Activated T-cell treated with anti-CD3 and anti-CD28 coated beads for 1 hour (primary cell): ENCODE measurements around the gene ADSS1.

Experiments
- DNase-seq: peaks from one replicate; pipeline ENCODE4 v3.0.0-alpha.2; 2020; ENCODE audit warnings: low read depth

Gene ADSS1

DNA sequence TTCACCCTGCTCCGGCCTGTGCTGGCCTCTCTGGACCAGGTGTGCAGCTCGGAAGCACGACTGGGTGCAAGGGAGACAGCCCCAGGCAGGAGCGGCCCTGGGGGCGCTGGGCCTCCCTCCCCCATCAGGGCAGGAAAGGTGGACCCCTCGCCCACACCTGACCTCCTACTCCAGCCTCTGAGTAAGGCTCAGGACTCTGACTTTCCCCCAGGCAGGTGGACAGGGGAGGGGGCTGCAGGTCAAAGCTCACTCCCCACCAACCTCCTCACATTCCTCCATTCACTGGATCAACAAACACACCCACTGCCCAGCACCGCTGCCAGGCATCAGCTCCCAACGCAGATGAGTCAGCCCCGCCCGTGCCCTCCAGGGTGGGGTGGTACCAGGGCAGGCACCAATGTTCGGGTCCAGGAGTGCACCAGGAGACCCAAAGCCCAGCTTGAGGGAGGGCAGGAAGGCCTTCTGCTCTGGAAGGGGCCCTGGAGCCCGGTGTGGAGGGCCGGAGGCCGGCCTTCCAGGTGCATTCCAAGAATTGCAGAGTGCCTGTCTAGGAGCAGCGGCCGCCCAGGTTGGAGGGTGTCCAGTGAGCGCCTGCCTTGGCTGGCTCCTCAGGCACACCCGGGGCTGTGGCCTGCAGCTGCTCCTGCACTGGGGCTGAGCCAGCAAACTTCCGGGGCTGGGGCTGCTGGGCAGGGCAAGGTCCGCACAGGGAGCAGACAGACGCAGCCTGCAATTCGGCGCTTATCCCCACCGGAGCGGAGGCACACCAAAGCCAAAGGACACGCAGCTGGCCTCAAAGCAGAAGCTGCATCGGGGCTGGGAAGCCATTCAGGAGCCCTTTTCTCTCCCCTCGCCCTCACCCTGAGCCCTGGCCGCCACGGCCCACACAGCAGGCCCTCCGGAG, 36.2 kb upstream of the ADSS1 start:
- no peak for DNase-seq

DNA sequence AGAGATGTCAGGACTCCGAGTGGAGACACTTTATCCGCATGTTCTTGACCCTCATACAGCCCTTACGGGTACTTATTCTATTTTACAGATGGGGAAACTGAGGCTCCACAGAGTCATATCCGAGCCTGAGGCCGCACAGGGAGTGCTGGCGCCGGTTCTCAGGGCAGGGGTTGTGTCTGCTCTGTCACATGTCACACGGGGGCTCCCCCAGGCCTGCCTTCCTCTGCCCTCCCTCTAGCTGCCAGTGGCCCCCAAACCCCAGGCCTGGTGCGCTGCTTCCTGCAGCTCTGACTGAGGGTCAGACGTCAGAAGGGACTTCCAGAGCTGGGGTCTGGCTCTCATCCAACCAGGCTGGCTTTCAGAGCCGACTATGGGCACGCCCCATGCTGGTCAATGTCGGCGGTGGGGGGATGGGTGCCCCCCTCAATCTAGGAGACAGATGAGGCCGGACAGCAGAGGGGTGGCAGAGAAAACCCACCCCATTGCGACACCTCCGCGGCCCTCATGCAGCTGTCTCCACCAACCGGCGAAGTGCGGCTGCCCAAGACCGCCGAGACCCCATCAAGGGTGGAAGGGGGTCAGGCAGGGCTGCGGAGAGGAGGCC, 35.4 kb upstream of the ADSS1 start:
- DNase-seq = no peak

DNA sequence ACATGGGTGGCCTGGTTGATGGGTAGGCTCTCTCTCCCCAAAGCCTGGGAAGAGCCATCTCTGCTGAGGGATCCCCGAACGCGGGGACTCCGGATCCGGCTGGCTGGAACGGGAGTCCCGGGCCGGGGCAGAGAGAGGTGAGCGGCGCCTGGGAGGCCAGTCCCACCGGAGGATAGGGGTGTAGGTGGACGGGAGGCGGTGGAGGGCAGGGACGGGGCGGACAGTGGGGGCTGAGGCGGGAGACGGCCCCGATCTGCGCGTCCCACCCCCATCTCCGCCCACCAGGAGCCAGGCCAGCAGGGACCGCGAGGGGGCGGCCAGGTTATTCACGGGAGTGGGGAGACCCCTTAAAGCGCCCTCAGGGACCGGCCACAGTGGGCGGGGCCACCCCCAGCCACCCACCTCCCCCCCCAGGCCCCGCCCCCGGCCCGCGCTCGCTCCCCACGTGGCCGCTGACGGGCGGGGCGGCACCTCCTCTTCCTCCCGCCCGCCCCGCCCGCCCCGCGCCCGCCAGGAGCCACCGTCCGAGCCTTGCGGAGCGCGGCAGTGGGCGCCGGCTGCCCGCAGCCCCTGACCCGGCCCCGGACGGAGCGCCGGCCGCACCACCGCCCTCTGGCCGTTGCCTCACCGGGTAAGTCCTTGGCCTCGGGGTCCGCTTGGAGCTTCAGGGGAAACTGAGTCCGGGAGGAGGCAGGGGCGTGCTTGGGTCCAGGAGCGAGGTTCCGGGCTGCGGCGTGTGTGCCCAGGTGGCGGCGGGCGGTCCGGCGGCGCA, 34.7 kb upstream of the ADSS1 start, which contains the start of gene INF2:
INF2 (plus strand) TSS at position 510 of the 772 bp plus-strand sequence. CDS start 11,748 bp downstream, outside the sequence.
- DNase-seq = peak; percentile 42

DNA sequence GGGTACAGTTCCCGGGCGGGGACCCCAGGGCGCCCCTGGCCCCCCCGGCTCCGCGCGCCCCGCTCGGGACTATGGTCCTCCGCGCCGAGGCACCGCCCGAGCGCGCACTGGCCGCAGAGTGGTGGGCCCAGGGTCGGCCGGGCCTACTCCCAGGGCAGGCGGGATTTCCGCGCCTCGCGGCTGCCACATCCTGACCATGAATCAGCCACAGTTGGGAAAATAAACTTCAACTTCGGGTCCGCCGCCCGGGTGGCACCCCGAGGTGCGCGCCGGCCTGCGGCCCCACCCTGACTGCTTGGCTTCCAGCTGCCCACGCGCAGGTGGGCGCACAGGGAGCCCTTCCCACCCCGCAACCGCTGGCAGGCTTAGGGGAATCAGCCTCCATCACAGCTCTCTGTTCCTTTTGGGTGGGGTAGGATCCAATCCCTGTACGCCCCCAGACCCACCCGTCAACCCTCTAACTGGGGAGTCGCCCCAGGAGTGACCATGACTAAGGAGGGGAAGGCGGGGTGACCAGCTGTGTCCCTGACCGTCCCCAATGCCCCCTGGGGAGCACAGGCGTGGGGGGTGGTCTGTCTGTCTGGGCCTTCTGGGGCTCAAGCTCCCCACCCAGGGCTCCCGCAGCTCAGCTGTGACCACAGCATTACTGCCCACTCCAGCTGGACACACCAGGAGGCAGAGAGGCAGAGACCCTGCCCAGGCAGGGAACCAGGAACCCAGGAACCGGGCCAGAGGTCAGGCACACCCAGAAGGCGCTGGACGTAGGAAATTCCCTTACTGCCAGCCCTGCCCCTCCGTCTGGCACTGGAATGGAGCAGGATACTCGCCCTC, 33.9 kb upstream of the ADSS1 start:
- DNase-seq = no peak

DNA sequence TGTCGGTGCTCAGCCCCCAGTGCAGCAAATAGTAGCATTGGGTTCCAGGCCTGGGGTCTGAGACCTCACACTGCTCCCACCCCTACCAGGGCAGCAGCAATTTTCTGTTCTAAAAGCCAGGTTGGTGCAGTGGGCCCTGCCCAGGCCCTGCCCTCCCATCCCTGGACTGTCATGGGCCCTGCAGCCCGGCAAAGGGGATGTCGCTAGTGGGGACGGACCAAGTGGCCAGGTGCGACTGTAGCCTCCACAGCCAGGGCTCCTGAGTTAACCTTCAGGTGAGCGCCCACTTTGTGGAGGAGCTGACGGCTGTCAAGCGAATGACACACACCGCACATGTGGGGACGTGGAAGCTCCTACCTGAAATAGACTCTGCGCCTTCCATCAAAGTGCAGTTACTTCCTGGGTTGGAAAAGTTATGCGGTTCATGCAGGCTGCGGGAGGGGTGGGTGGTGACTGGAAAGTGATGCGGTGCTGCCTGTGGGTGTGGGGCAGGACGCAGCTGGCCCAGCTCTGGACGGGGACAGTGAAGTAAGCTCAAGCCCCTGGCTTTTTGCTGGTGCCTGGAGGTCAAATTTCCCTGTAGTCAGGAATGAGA, 33.1 kb upstream of the ADSS1 start:
- no peak for DNase-seq

DNA sequence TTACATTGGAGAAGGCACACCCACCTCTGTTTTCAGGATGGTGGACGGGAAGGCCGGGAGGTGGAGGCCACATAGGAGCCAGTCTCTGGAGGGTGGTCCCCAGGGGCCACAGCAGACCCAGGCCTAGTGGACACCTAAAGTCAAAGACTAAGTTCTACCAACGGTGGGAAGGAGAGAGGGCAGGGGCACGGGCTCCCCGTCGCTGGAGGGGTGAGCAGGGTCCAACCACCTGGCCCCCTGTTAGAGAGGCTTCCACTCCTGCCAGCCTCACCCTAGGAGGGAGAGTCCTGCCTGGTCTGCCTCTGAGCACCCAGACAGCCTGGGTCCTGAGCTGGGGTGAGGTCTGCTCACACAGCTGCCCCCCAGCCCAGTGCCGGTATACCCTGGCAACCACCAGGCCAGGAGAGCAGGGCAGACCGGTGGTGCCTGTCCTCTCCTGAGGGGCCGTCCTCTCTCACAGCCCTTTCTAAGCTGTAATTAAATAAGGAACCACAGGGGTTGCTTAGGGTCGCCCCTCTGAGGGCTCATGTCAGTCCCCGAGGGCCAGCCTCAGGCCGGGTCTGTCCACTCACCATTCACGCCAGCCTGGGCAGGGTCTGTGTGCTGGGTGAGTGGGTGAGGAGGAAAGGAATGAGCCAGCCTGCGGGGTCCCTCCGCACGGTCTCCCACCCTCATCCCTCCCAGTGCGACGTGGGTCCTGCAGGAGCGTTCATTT, 32.3 kb upstream of the ADSS1 start:
- DNase-seq = no peak

DNA sequence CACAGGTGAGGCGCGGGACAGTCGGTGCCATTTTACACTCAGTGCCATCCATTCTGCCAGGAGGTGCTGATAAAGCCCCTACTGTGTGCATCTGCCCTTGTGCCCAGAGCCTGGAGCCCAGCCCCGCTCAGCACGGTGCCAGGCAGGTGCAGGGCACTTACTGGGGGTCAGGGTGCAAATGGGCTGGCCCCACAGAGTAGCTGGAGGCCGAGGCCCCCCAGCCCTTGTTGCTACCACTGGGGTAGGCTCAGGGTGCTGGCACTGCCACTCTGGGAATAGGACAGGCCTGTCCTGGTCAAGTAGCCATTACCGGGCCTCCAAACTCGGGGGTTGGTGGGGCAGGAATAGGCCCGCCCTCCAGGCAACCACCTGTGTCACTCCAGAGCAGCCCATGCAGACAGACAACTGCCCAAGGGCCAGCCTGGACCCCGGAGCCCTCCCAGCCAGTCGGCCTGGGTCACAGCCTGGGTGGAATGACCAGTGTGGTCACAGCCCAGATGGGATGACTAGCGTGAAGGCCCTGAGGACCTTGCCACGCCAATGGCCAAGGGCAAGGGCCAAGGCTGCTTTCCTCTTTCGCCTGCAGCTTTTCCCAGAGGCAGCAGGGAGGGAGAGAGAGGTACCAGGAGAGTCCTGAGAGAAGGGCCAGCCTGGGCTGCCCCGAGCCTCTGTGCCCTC, 31.6 kb upstream of the ADSS1 start:
- no peak for DNase-seq

DNA sequence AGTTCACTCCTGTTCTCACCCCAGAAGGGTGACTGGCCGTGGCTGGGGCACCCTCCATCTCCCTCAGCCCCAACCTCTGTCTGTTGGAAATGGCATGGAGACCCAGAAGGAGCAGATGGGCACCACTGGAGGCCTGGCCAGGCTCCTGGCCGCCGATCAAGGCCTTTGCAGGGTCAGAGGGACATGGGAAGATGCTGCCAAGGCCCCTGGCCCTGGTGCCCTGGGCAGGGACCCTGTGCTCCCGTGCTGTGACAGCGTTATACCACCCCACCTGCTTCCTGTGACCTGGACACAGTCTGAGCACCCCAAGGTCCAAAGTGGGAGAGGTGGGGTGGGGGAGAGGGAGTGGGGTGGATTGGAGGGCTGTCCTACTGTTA, 31.1 kb upstream of the ADSS1 start:
- no peak for DNase-seq

DNA sequence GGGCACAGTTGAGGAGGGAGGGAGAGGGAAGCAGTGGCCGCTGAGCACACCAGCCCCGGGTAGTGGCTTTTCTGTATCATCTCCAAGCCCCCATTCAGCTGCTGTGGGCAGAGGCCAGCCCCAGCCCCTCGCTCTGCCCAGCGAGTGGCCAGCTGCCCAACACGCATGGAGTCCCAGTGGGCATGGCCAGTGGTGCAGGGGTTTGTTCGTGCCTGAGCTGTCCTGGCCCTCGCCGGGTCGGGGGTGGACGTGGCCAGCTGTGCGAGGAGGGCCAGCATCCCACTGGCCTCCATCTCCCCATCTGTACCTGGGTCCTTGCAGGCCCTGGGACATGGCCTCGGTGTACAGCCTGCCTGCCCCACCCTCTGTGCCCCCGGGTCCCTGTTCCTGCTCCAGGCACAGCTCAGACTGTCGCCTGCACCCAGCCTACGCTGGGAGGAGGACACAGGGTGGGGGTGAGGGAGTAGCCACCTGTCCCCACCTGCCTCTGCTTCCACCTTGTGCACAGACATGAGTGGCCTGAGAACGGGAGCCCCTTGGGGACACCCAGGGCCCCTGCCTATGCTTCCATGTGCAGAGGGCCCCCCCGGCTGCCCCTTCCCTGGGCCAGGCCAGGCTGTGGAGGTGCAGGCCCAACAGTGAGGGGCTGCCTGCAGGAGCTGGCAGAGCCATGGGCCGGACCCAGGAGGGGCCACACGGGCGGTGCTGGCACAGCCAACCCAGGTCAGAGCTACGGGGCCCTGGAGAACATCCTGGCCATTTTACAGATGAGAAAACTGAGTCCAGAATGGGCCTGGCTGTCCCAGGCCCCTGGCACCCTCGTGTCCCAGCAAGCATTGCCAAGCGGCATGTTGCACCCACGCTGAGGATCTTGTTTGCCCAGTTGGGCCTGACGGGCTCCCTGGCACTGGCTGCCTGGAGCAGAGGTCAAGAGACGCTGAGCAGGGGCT, 30.3 kb upstream of the ADSS1 start:
- no peak for DNase-seq

DNA sequence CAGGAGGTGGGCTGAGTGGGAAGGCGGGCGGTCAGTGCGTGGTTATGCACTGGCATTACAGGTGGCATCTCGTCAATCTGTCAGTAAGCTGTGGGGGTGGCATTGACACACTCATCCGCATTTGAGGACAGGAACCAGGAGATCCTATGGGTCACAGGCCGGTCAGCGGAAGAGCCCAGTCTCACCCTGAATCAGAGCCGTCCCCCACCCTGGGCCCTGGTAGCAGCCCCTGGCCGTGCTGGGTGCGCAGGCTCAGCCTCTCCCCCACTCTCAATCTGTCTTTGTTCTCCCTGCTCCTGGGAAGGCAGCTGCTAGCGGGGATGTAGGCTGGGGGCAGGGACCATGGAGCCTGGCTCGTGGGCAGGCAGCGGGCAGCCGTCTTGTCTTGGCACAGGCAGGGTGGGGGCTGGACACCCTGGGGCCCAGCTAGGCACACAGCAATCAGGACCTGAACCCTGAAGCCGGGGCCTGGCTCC, 29.5 kb upstream of the ADSS1 start:
- no peak for DNase-seq

DNA sequence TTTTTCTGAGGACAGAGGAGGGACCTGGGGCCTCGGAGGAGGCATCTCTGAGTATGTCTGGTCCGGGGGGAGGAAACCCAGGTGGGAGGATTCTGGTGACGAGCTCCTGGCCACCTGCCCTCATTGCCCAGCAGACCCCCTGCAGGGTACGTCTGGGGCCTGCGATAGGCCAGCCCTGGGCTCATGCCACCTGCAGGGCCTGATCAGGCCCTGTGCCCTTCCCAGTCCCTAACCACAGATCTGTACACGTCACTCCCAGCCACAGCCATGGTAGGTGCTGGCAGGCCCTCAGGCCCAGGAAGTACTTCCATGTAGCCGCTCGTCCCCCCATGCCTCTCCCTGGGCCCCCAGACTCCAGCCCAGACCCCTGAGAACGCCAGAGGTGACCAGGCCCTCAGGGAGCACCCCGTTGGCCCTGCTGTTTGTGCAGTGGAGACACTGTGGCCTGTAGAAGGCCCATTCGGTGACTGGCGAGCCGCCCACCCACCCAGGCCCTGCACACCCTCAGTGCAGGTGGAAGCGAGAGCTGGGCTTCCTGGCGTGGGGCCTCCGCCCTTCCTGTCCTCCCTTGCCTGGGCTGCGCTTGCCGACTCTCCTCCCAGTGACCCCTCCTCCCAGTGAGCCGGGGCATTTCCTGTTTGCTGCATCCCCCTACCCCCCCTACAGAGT, 28.9 kb upstream of the ADSS1 start:
- DNase-seq = no peak

DNA sequence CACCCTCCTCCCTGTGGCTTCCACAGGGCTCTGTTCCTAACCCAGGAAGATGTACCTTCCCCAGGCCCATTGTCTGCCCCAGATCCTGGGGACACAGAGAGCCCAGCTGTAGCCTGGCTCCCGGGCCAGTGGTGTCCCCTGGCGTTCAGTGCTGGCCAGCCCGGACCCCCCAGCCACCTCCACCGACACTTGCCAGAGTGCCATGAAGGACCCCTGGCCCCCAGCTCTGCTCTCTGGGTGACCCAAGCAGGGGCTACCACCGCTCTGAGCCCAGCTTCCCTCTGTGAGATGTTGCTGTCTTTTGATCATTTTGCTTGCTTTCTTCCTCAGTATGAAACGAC, 28.4 kb upstream of the ADSS1 start:
- no peak for DNase-seq

DNA sequence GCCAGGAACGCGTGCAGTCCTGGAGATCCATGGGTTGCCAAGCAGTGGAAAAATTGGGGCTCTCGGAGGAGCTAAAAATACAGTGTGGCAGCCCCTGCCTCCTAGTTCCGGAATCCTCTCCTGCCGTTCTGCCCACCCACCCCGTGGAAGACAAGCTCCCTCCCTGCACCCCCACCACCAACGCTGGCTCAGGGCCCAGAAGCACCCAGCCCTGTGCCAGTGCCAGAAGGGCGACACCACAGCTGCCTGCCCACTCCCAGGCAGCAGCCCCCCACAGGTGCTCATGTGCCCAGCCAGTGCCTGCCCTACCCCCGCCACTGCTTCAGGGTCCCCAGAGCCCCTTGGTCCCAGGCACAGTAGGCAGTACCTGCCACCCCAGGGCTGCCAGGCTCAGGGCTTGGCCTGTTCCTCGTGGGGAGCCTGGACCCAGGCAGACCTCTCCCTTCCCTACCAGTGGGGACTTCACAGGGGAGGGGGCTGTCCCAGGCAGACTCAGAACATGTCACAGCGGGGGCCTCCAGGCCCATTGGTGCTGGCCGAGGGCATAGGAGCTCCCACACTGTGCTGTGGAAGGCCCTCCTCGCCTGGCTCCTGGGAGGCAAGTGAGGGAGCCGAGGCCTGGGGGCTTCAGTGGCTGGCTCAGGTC, 27.2 kb upstream of the ADSS1 start:
- no peak for DNase-seq

DNA sequence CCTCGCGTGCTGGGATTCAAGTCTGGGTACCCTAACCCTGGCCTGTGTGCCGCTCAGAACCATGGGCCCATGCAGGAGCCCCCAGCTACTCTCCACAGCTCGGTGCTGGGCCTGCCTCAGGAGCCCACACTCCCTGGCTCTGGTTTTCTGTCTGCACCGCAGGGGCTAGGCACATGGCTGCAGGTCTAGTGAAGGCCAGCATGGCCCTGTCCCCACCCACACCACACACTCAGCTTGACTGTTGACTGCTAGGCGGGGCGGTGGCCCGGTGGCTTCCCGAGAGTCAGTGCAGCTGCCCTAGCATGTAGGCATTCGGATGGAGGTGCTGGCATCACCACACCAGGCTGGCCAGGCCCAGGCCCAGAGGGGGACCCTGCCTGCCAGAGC, 26.7 kb upstream of the ADSS1 start:
- DNase-seq = no peak

DNA sequence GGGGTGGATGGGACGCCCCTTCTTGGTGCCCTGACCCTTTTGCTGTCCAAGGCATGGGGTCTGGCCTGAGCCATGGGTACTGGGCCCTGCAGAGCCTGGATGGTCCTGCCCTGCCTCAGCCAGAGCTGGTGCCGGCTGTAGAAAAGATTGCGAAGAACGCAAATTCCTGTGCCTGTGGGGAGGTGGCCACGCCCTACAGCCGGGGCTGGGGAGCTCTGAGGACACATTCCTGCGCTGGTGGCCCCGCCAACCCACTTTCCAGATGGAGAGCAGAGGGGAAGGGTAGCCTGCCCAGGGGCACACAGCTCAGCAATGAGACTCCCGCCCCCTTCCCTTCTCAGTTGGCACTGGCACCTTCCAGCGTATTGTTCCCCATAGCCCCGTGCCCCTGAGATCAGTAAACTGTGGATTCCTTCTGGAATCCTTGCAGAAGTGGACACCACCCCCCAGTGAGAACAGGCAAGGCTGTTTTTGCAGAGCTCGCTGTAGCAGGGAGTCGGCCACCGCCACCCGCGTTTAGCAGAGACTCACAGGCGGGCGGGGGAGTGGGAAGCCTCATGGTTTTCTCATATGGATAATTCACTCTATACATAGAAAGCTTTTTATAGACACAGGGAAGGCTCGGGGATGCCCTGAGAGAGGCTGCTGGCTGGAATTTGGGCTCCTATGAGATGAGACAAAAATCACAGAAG, 26.0 kb upstream of the ADSS1 start:
- DNase-seq = no peak

DNA sequence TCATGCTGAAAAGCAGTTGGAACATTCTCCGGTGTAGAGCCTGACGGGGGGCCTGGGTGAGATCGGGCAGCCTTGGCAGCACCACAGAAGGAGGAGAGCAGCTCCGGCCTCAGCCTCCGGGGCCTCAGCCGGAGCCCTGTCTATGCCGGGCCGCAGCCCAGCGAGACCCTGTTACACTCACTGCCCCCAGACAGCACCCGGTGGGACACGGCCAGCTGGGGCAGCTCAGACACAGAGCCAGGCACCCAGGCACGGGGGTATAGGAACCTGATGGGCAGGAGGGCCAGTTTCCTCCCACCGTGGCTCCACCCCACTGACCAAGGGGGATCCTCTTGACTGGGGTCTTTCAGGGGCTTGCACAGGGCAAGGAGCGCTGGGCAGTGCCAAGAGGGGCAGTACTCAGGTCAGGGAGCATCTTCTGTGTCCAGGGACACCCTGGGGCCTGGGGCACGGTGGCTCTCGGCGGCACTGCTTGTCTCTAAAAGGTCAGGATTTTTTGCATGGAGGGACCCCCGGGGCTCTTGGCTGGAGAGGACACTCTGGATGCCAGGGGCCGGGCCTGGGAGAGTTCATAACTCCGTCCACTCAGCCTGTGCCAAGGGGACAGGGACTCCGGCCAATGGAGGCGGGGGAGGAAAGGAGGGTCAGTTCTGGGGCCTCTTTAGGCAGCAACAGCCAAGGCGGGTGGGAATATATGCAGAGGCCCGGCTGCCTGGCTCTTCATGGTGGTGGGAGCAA, 25.2 kb upstream of the ADSS1 start:
- DNase-seq = no peak

DNA sequence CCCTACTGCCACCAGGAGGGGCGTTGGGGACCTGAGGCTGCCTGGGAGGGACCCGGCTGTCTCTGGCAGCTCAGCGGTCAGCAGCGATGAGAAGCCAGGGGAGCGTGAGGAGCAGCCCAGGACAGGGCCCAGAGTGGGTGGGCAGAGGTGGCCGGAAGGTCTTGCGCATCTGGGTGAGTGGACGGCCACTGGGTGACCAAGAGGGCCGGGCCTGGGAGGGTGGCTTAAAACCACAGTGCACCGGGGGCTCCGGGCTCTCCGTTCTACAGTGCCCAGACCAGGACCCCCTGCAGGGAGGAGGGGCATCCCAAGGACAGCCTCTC, 24.6 kb upstream of the ADSS1 start:
- no peak for DNase-seq
